PC-9 (cell line): ENCODE results near the gene GXYLT1.

Experiments used
- CTCF ChIP-seq: fragments of 200-600 bp; sonication (generic); conservative IDR thresholded peaks from 2 replicates; pipeline ENCODE4 v1.6.1; 2017; ENCODE audit warnings: mixed run types, antibody characterized with exemption, mild to moderate bottlenecking, moderate library complexity
- EZH2 ChIP-seq: fragments of 200-600 bp; sonication (generic); IDR thresholded peaks from 2 replicates; pipeline ENCODE4 v1.8.0; 2017; ENCODE audit warnings: antibody characterized with exemption, low read depth

DNA sequence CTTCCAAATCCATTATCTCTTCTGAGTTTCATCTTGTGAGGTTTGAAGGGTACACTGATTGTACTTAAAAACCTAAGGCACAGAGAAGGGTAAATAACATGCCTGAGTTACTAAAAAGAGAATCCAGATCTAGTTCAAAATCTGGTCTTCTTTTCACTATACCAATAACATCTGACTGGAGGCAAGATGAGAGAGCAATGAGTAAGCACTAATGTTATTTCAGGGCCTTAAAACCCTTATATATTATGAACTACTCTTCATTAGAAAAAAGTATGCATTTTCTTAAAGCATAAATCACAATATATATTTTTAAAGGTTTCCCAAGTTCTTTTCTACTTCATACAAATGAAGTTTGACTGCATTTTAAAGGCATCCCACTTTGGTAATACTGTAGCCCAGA lies 60.2 kb downstream of the GXYLT1 start:
- no peak for TF ChIP-seq CTCF
- TF ChIP-seq EZH2, result no peak
